DOHH2 (cell line): ENCODE results near the gene RNF144A.

Experiments
- H3F3A ChIP-seq: fragments of 200-600 bp; sonication (generic), shearing (Covaris generic); 2 replicates; pipeline ENCODE4 v1.6.0; 2016; ENCODE audit warnings: antibody characterized with exemption, mild to moderate bottlenecking; ENCODE audit not compliant: control insufficient read depth, insufficient read depth
- H3K27ac ChIP-seq: fragments of 200-600 bp; sonication (generic); 2 replicates; pipeline ENCODE4 v1.5.1; 2014; ENCODE audit warnings: low read depth, mild to moderate bottlenecking, low read length, moderate library complexity
- H3K27me3 ChIP-seq: fragments of 200-600 bp; sonication (generic); 2 replicates; pipeline ENCODE4 v1.6.1; 2014; ENCODE audit warnings: mild to moderate bottlenecking, low read length, mixed read lengths; ENCODE audit not compliant: control insufficient read depth
- H3K36me3 ChIP-seq: fragments of 200-600 bp; sonication (generic); 2 replicates; pipeline ENCODE4 v1.6.1; 2014; ENCODE audit warnings: mild to moderate bottlenecking, low read length, moderate library complexity, mixed read lengths; ENCODE audit not compliant: control insufficient read depth
- H3K4me1 ChIP-seq: fragments of 200-600 bp; sonication (generic); 2 replicates; pipeline ENCODE4 v1.6.1; 2014; ENCODE audit warnings: mild to moderate bottlenecking, low read length, mixed read lengths; ENCODE audit not compliant: control insufficient read depth
- H3K4me2 ChIP-seq: fragments of 200-600 bp; sonication (generic); 2 replicates; pipeline ENCODE4 v1.6.0; 2014; ENCODE audit warnings: mild to moderate bottlenecking, low read length, moderate library complexity
- H3K4me3 ChIP-seq: fragments of 200-600 bp; sonication (generic); 2 replicates; pipeline ENCODE4 v1.5.1; 2014; ENCODE audit warnings: mild to moderate bottlenecking, low read length, mixed read lengths
- H3K79me2 ChIP-seq: fragments of 200-600 bp; sonication (generic); 2 replicates; pipeline ENCODE4 v1.6.1; 2014; ENCODE audit warnings: mild to moderate bottlenecking, low read length, mixed read lengths; ENCODE audit not compliant: control insufficient read depth
- H3K9me2 ChIP-seq: fragments of 200-600 bp; sonication (generic); replicated peaks from 2 replicates; pipeline ENCODE4 v1.6.1; 2014; ENCODE audit warnings: mild to moderate bottlenecking, low read length, mixed read lengths; ENCODE audit not compliant: control insufficient read depth
- H3K9me3 ChIP-seq: fragments of 200-600 bp; sonication (generic); 2 replicates; pipeline ENCODE4 v1.6.1; 2014; ENCODE audit warnings: antibody characterized with exemption, low read length, mixed read lengths; ENCODE audit not compliant: control insufficient read depth, insufficient read depth
- H4K20me1 ChIP-seq: fragments of 200-600 bp; sonication (generic); 2 replicates; pipeline ENCODE4 v1.6.0; 2014; ENCODE audit warnings: low read depth, mild to moderate bottlenecking, antibody characterized with exemption, low read length, moderate library complexity; ENCODE audit not compliant: control insufficient read depth, insufficient read depth
- EZH2phosphoT487 ChIP-seq: fragments of 200-600 bp; sonication (generic); IDR thresholded peaks from 2 replicates; pipeline ENCODE4 v1.6.1; 2017; ENCODE audit warnings: borderline replicate concordance, mild to moderate bottlenecking, antibody characterized with exemption, low read length, moderate library complexity, mixed read lengths
- TF ChIP-seq, protein P1 (sequence below): fragments of 200-600 bp; sonication (generic); IDR thresholded peaks from one replicate; pipeline ENCODE4 v1.5.1; 2014; ENCODE audit warnings: antibody characterized with exemption, mild to moderate bottlenecking, low read depth, low read length; ENCODE audit not compliant: poor library complexity, severe bottlenecking

The RNF144A gene

DNA sequence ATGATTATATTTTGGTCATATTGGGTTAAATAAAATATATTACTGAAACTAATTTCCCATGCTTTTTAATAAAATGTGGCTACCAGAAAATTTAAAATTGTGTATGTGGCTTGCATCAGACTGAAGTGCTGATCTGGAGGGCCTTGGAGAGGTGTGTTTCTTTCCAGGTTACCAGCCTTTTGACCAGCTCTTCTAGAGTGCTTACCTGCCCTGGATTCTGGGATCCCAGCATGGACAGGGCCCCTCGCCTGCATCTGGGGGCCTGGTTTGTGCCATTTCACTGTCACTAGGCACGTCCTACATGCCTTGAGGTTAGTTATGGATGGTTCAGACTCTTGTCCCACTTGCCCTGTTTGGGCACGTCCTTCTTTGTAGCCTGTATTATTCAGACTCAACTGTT, 10.5 kb downstream of the RNF144A start:
- no peaks in the 10 kb centered on the region for H3F3A ChIP-seq
- H4K20me1 ChIP-seq = no peaks in the 10 kb centered on the region
- no peak overlapping the region for H3K4me3 ChIP-seq
- H3K79me2 ChIP-seq = no peaks in the 10 kb centered on the region
- no peaks in the 10 kb centered on the region for H3K9me3 ChIP-seq
- no peak overlapping the region for H3K4me2 ChIP-seq
- no peaks in the 10 kb centered on the region for H3K9me2 ChIP-seq
- TF ChIP-seq EZH2phosphoT487 = no peak
- TF ChIP-seq, protein P1, sequence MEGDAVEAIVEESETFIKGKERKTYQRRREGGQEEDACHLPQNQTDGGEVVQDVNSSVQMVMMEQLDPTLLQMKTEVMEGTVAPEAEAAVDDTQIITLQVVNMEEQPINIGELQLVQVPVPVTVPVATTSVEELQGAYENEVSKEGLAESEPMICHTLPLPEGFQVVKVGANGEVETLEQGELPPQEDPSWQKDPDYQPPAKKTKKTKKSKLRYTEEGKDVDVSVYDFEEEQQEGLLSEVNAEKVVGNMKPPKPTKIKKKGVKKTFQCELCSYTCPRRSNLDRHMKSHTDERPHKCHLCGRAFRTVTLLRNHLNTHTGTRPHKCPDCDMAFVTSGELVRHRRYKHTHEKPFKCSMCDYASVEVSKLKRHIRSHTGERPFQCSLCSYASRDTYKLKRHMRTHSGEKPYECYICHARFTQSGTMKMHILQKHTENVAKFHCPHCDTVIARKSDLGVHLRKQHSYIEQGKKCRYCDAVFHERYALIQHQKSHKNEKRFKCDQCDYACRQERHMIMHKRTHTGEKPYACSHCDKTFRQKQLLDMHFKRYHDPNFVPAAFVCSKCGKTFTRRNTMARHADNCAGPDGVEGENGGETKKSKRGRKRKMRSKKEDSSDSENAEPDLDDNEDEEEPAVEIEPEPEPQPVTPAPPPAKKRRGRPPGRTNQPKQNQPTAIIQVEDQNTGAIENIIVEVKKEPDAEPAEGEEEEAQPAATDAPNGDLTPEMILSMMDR = no peak
- H3K27ac ChIP-seq = no peak overlapping the region
- H3K27me3 ChIP-seq = no peaks in the 10 kb centered on the region
- no peaks in the 10 kb centered on the region for H3K36me3 ChIP-seq
- no peaks in the 10 kb centered on the region for H3K4me1 ChIP-seq

DNA sequence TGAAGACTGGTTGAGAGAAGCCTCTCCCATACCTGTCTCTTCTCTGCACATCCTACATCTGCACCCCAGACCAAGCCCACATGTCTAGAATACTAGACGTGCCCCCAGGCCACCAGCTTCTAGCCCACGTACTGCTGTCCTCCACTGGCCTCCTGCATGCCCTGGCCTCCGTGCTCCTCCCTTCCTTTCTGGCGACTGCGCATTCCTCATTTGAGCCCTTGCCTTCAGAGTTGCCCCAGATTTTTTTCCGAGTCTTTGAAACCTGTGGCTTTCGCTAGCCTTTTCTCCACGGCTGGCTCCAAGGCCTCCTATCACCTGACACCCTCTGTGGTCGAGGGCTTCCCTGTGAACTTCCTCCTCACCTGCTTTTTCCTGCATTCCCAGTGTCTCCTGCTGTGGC, 11.2 kb downstream of the RNF144A start:
- no peaks in the 10 kb centered on the region for H3F3A ChIP-seq
- no peaks in the 10 kb centered on the region for H3K9me2 ChIP-seq
- H3K27me3 ChIP-seq = no peaks in the 10 kb centered on the region
- no peaks in the 10 kb centered on the region for H3K36me3 ChIP-seq
- TF ChIP-seq, protein P1 = no peak
- no peak for TF ChIP-seq EZH2phosphoT487
- H3K4me3 ChIP-seq = no peak overlapping the region
- H3K4me2 ChIP-seq = no peak overlapping the region
- no peak overlapping the region for H3K27ac ChIP-seq
- H3K4me1 ChIP-seq = no peaks in the 10 kb centered on the region
- H3K9me3 ChIP-seq = no peaks in the 10 kb centered on the region
- H3K79me2 ChIP-seq = no peaks in the 10 kb centered on the region
- no peaks in the 10 kb centered on the region for H4K20me1 ChIP-seq

DNA sequence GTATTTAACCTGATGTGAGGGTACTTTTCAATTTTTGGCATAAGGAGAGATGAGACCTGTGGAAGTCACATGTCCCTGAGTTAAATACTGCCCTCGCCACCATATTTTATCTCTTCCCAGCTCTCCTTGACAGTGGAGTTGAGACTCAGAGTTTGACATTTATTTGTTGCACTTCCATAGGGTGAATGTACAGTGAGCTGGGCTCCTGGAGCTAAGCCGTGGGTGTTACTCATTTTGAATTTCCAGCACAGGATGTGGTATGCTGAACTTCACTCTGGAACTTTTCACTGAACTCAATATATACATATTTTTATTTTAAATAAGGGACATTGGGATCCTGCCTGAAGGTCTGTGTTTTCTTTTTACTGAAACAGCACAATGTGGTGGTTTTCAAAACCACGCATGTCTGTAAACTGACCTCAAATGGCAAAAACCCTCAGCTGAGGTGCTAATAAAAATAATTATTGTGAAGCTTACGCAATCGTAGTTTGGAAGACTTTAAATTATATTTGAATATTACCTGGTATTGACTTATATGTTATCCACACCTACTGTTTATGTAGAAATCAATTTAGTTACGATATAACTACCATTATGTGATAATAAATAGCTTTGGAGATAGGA, 12.1 kb downstream of the RNF144A start:
- H3K4me2 ChIP-seq = no peak overlapping the region

More for the DNA sequence above, 12.1 kb downstream of the RNF144A start:
- Histone ChIP-seq H3K79me2 (no peaks in the 10 kb centered on the region), H3F3A (no peaks in the 10 kb centered on the region), H3K9me2 (no peaks in the 10 kb centered on the region), H3K9me3 (no peaks in the 10 kb centered on the region), H3K27ac (no peak overlapping the region), H3K4me1 (no peaks in the 10 kb centered on the region), H3K27me3 (no peaks in the 10 kb centered on the region), H3K4me3 (no peak overlapping the region), H4K20me1 (no peaks in the 10 kb centered on the region), H3K36me3 (no peaks in the 10 kb centered on the region)
- no peak for TF ChIP-seq EZH2phosphoT487
- TF ChIP-seq, protein P1 = no peak
